GM12875 (cell line): ENCODE measurements around the gene ZNRF3.

ENCODE experiments used
- H3K4me3 ChIP-seq: one replicate; pipeline ENCODE4 v1.5.1; 2011; ENCODE audit warnings: low read depth, low read length, control low read depth
- TF ChIP-seq, protein P1 (sequence below): IDR thresholded peaks from 2 replicates; pipeline ENCODE4 v1.5.1; 2011; ENCODE audit warnings: low read depth, mild to moderate bottlenecking, control low read depth, inconsistent platforms, low read length, moderate library complexity, borderline replicate concordance; ENCODE audit not compliant: insufficient read depth

Gene ZNRF3

DNA sequence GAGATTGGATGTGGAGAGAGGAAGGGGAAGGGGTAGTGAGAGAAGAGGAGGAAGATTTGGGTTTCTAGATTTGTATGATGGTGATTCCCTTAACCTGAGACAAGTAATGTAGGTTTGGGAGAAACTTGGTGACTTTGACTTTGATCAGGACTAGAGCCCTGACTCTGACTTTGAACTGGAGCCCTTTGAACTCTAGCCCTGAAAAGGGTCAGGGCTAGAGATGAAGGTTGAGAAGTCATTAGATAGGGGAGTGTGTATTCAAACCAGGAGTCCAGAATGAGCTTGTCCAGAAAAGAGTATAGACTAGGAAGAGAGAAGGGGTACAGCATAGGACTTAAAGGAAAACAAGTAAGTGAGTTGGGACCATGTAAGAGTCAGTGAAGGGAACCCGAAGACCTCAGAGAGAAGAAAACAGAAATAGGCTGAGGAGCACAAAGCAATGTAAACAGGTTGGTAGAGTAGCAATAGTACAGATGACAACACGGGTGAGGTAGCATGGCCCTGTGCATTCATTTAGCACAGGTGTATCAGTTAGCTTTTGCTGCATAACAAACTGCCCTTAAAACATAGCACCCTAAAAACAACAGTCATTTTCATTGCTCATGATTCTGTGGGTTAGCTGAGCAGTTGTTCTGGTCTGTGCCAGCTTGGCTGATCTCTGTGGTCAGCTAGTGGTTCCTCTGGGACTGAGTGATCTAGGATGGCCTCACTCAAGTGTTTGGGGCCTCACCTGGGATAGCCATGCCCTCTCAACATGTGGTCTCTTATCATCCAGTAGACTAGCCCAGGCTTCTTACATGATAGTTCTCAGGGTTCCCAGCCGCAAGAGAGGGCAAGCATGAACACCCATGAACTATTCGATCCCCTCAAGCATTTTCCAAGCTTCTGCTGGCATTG is 135.2 kb downstream of the ZNRF3 start:
- H3K4me3 ChIP-seq, result no peak overlapping the region
- TF ChIP-seq, protein P1, sequence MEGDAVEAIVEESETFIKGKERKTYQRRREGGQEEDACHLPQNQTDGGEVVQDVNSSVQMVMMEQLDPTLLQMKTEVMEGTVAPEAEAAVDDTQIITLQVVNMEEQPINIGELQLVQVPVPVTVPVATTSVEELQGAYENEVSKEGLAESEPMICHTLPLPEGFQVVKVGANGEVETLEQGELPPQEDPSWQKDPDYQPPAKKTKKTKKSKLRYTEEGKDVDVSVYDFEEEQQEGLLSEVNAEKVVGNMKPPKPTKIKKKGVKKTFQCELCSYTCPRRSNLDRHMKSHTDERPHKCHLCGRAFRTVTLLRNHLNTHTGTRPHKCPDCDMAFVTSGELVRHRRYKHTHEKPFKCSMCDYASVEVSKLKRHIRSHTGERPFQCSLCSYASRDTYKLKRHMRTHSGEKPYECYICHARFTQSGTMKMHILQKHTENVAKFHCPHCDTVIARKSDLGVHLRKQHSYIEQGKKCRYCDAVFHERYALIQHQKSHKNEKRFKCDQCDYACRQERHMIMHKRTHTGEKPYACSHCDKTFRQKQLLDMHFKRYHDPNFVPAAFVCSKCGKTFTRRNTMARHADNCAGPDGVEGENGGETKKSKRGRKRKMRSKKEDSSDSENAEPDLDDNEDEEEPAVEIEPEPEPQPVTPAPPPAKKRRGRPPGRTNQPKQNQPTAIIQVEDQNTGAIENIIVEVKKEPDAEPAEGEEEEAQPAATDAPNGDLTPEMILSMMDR, result no peak

DNA sequence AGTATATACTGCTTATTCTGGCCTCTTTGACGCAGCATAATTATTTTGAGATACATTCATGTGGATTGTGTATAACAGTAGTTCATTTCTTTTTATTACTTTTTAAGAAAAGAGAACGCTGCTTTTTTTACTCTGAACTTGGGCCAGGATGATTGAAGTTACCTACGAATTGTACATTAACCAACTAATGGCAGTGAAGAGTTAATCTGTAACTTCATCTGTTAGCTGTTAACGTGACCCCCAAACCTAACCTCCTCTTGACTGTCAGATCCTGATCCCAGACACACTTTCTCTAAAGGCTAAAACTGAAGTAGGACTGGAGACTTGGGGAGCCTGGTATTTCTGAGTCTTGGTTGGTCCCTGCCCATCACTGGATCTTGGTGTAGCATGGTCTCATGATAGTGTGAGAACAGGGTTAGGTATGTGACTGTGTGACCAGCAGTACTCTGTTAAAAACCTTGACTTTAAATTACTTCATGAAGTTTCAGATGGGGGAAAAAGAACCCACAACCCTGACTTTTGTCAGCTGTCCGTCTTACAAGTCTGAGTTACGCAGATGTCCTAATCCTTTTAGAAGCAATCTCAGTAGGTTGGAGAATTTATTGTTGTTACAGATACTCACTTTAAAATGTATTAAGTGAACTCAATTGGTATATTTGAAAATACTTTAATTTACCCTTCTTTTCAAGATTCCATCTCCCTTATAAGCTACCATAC is 138.9 kb downstream of the ZNRF3 start:
- H3K4me3 ChIP-seq, result no peak overlapping the region
- TF ChIP-seq, protein P1, result no peak

GRCh38 chr22:29023172-29023796 is 139.9 kb downstream of the ZNRF3 start:
- no peak overlapping the region for H3K4me3 ChIP-seq
- TF ChIP-seq, protein P1, result no peak

DNA sequence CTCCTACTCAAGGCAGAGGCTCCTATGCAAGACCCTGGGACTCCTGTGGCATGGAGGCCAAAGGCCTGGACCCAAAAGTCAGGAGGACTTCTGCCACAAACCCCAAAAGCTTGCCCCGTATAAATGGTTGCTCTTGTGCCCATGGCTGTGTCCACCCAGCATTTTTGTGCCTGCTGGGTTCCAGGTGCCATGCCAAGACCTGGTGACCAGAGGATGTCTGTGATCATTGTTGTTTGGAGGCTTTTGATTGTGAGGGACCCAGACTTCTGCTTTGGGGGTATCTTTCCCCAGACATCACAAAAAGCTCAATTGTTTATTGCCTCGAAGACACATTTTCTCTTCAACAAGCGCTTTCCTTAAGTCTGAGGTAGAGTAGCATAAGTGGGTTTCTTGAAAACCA is 143.2 kb downstream of the ZNRF3 start:
- H3K4me3 ChIP-seq, result no peak overlapping the region
- TF ChIP-seq, protein P1, result no peak

GRCh38 chr22:29028468-29028867 is 145.1 kb downstream of the ZNRF3 start:
- TF ChIP-seq, protein P1, result no peak
- no peak overlapping the region for H3K4me3 ChIP-seq

DNA sequence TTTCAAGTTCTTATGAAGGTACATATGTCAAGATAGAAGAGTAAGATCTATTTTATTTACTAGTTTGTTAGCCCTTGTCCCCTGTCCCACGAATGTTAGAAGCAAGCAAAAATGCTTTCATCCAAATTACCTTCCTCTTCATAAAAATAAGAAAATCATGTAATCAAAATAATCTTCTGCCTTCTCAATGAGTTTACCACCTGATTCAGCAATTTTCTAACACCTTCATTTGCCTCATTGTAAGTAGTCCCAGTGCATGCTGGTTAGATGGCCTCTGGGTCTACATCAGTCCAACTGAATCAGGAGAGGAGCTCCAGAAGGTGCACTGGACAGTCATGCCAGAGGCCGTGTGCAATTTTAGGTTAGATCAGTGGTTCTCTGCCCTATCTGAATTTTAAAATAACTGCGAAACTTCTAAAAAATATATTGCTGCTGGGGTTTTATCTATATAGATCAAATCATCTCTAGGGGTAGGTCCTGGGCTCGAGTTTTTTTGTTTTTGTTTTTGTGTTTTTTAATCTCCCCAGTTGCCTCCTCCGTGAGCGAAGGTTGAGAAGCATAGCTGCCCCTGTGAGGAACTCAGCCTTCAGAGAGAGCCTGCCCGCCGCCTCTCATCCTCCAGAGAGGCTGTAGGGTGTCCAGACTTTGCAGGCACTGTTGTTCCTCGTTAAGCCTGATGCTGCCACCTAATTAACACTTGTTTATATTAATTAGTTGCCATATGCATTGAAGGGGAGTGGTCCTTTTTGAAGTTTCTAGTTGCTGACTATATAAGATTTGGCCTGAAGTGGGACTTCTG is 146.0 kb downstream of the ZNRF3 start:
- H3K4me3 ChIP-seq, result no peak overlapping the region
- TF ChIP-seq, protein P1, result no peak
